HG02763 (cell line): ENCODE results near the gene SOAT2.

Experiments
- ATAC-seq: cut with Tn5 transposase; IDR thresholded peaks from one replicate; pipeline ENCODE4 v1.9.1; 2021; ENCODE audit warnings: mild to moderate bottlenecking, moderate library complexity; ENCODE audit not compliant: unreplicated experiment

SOAT2 gene

GRCh38 chr12:53064613-53065436 lies 38.5 kb upstream of the SOAT2 start:
- no peak for ATAC-seq

- ATAC-seq: no peak
Measured at GRCh38 chr12:53065470-53065869, 37.8 kb upstream of the SOAT2 start.

GRCh38 chr12:53065975-53066931 lies 37.0 kb upstream of the SOAT2 start:
- ATAC-seq: no peak

GRCh38 chr12:53067074-53067992 lies 36.0 kb upstream of the SOAT2 start:
- ATAC-seq: no peak

GRCh38 chr12:53067993-53068770 lies 35.1 kb upstream of the SOAT2 start:
- no peak for ATAC-seq

- no peak for ATAC-seq
Measured at GRCh38 chr12:53068811-53069585, 34.3 kb upstream of the SOAT2 start.

GRCh38 chr12:53069621-53070410 lies 33.5 kb upstream of the SOAT2 start:
- ATAC-seq: no peak

GRCh38 chr12:53070877-53071492 lies 32.3 kb upstream of the SOAT2 start:
- ATAC-seq: no peak

GRCh38 chr12:53071591-53072551 lies 31.4 kb upstream of the SOAT2 start:
- ATAC-seq: no peak

- ATAC-seq: no peak
Measured at GRCh38 chr12:53073881-53074280, 29.4 kb upstream of the SOAT2 start.

- no peak for ATAC-seq
Measured at GRCh38 chr12:53074283-53074998, 28.8 kb upstream of the SOAT2 start.

- ATAC-seq: no peak
Measured at GRCh38 chr12:53074999-53075370, 28.3 kb upstream of the SOAT2 start.

GRCh38 chr12:53076461-53076860 lies 26.8 kb upstream of the SOAT2 start:
- ATAC-seq: no peak

GRCh38 chr12:53077030-53077429 lies 26.3 kb upstream of the SOAT2 start:
- ATAC-seq: no peak

GRCh38 chr12:53078425-53079225 lies 24.7 kb upstream of the SOAT2 start:
- ATAC-seq: no peak
